A673 (cell line): ENCODE data around the gene ZER1. TPM values are rescaled to one million over a fixed set of nuclear protein-coding genes. Genes with fewer than 3 reads are reported as not detected.

Experiments used
- BruUV-seq: library from RNA; stranded (reverse); fragments of 400-500 nt; replicated peaks from 2 replicates; lab custom pipeline; 2021; lab: Mats Ljungman, UMichigan
- CTCF ChIA-PET: fragments of 300-600 bp; sonication (Branson Sonifier 250); formaldehyde crosslinking; loops from one replicate; lab custom pipeline; 2022; ENCODE audit warnings: antibody characterized with exemption; lab: Charles Lee
- POLR2A ChIA-PET: fragments of 300-600 bp; sonication (Branson Sonifier 250); formaldehyde crosslinking; loops from one replicate; lab custom pipeline; 2022; ENCODE audit warnings: antibody characterized with exemption; ENCODE audit not compliant: low non-redundant PET; lab: Charles Lee
- DNase-seq: peaks from one replicate; pipeline ENCODE4 v3.0.0-alpha.2; 2015; ENCODE audit warnings: low spot score
- H3K27ac ChIP-seq: fragments of 200-600 bp; sonication (generic); 2 replicates; pipeline ENCODE4 v1.5.1; 2016; ENCODE audit warnings: mixed run types, low read depth, mild to moderate bottlenecking, mixed read lengths, antibody characterized with exemption, low read length; ENCODE audit not compliant: poor library complexity, severe bottlenecking
- H3K27me3 ChIP-seq: fragments of 200-600 bp; sonication (generic); replicated peaks from 2 replicates; pipeline ENCODE4 v1.6.1; 2017; ENCODE audit warnings: mixed run types, low read depth, mild to moderate bottlenecking, mixed read lengths, antibody characterized with exemption, low read length; ENCODE audit not compliant: insufficient read depth, poor library complexity
- H3K36me3 ChIP-seq: fragments of 200-600 bp; sonication (generic); 2 replicates; pipeline ENCODE4 v1.6.1; 2016; ENCODE audit warnings: mixed run types, mild to moderate bottlenecking, mixed read lengths, antibody characterized with exemption, low read length; ENCODE audit not compliant: insufficient read depth, poor library complexity, severe bottlenecking
- H3K4me1 ChIP-seq: fragments of 200-600 bp; sonication (generic); 2 replicates; pipeline ENCODE4 v1.6.1; 2017; ENCODE audit warnings: mixed run types, mild to moderate bottlenecking, mixed read lengths, antibody characterized with exemption, low read length; ENCODE audit not compliant: insufficient read depth, poor library complexity, severe bottlenecking
- H3K4me3 ChIP-seq: fragments of 200-600 bp; sonication (generic); 2 replicates; pipeline ENCODE4 v1.5.1; 2016; ENCODE audit warnings: low read depth, mixed run types, mild to moderate bottlenecking, mixed read lengths, low read length; ENCODE audit not compliant: poor library complexity, severe bottlenecking
- H3K9me3 ChIP-seq: fragments of 200-600 bp; sonication (generic); 2 replicates; pipeline ENCODE4 v1.6.1; 2016; ENCODE audit warnings: mixed run types, low read depth, mild to moderate bottlenecking, mixed read lengths, antibody characterized with exemption, low read length; ENCODE audit not compliant: poor library complexity, severe bottlenecking
- EZH2 ChIP-seq: fragments of 200-600 bp; sonication (generic); IDR thresholded peaks from 2 replicates; pipeline ENCODE4 v1.6.1; 2017; ENCODE audit warnings: borderline replicate concordance, low read depth, mild to moderate bottlenecking, mixed read lengths, antibody characterized with exemption, low read length; ENCODE audit not compliant: poor library complexity, severe bottlenecking
- intact Hi-C: fragments of 100-400 bp; cut with micrococcal nuclease; formaldehyde crosslinking; loops from one replicate; pipeline ENCODE4 v1.10.0; 2022; ENCODE audit not compliant: unreplicated experiment
- total RNA-seq: library from RNA; stranded (reverse); gene quantifications from 2 replicates; pipeline ENCODE4 v1.2.3, GENCODE V29; 2021
- TF ChIP-seq, protein P1 (sequence below): fragments of 300-800, 200-600 bp; sonication (generic); conservative IDR thresholded peaks from 2 replicates; pipeline ENCODE4 v1.5.1; 2017; ENCODE audit warnings: low read depth, mild to moderate bottlenecking, antibody characterized with exemption, low read length, moderate library complexity, mixed read lengths

Gene ZER1
- total RNA-seq, 1 experiment from 2014 or later = 12.9 TPM

- no TSS peak for BruUV-seq
- intact Hi-C loops = no loop called here
- Histone ChIP-seq H3K9me3 (no peaks in the 10 kb centered on the region), H3K36me3 (peaks cover 3% of the 10 kb centered on the region), H3K4me3 (no peak overlapping the region), H3K27ac (no peak overlapping the region), H3K27me3 (no peaks in the 10 kb centered on the region), H3K4me1 (peaks cover 5% of the 10 kb centered on the region)
- CTCF ChIA-PET = interaction anchor here (0.5 kb wide), 1 partner anchor 178 kb away, joined by 4 read pairs; no protein-coding TSS in a partner anchor
- no peak for TF ChIP-seq EZH2
- TF ChIP-seq, protein P1, sequence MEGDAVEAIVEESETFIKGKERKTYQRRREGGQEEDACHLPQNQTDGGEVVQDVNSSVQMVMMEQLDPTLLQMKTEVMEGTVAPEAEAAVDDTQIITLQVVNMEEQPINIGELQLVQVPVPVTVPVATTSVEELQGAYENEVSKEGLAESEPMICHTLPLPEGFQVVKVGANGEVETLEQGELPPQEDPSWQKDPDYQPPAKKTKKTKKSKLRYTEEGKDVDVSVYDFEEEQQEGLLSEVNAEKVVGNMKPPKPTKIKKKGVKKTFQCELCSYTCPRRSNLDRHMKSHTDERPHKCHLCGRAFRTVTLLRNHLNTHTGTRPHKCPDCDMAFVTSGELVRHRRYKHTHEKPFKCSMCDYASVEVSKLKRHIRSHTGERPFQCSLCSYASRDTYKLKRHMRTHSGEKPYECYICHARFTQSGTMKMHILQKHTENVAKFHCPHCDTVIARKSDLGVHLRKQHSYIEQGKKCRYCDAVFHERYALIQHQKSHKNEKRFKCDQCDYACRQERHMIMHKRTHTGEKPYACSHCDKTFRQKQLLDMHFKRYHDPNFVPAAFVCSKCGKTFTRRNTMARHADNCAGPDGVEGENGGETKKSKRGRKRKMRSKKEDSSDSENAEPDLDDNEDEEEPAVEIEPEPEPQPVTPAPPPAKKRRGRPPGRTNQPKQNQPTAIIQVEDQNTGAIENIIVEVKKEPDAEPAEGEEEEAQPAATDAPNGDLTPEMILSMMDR = no peak
- no peak for DNase-seq
- POLR2A ChIA-PET = no interaction called here
Observed at GRCh38 chr9:128706045-128706444, 65.7 kb downstream of the ZER1 start.

DNA sequence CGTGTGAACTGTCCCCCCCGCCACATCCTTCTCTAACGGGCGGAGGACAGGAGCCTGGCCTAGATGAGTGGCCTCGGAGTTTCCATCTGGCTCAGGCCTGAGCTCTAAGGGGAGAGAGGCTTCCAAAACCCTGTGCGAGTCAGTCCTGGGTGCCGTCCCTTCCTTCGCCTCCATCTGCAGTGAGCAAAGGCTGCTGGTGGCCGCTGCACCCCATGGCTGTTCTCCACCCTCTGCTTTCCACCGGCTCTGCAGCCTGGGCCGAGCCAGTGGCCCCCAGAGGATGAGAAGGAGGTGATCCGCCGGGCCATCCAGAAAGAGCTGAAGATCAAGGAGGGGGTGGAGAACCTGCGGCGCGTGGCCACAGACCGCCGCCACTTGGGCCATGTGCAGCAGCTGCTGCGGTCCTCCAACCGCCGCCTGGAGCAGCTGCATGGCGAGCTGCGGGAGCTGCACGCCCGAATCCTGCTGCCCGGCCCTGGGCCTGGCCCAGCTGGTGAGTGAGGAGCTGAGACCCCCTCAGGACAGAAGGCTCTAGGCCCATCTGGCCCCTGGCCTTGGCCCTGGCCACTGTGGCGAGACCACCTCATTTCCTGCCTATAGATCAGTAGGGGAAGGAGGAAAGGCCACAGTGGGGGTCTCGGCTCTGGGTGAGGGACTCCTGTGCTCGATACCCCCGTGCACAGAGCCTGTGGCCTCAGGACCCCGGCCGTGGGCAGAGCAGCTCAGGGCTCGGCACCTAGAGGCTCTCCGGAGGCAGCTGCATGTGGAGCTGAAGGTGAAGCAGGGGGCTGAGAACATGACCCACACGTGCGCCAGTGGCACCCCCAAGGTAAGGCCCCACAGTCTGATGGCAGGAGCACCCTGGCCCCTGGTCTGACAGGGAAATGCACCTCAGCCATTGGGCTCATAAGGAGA lies 66.4 kb downstream of the ZER1 start:
- ChIA-PET CTCF (no interaction called here), POLR2A (no interaction called here)
- H3K27ac ChIP-seq = no peak overlapping the region
- H3K9me3 ChIP-seq = no peaks in the 10 kb centered on the region
- peaks cover 3% of the 10 kb centered on the region for H3K36me3 ChIP-seq
- intact Hi-C loops = no loop called here
- peaks cover 5% of the 10 kb centered on the region for H3K4me1 ChIP-seq
- TF ChIP-seq EZH2 = no peak
- TF ChIP-seq, protein P1 = no peak
- DNase-seq = no peak
- no TSS peak for BruUV-seq
- no peak overlapping the region for H3K4me3 ChIP-seq
- no peaks in the 10 kb centered on the region for H3K27me3 ChIP-seq

- BruUV-seq = no TSS peak
- Histone ChIP-seq H3K4me3 (no peak overlapping the region), H3K27ac (no peak overlapping the region), H3K9me3 (no peaks in the 10 kb centered on the region), H3K36me3 (peaks cover 3% of the 10 kb centered on the region), H3K4me1 (peaks cover 5% of the 10 kb centered on the region), H3K27me3 (no peaks in the 10 kb centered on the region)
- TF ChIP-seq, protein P1 = no peak
- TF ChIP-seq EZH2 = no peak
- DNase-seq = no peak
- ChIA-PET POLR2A (no interaction called here), CTCF (no interaction called here)
- intact Hi-C loops = loop anchor here (5.0 kb wide), 1 partner anchor 57 kb away; no protein-coding TSS in a partner anchor
Observed at GRCh38 chr9:128704356-128704670, 67.4 kb downstream of the ZER1 start.
